ENCODE data around the gene RUNX1.

DNA sequence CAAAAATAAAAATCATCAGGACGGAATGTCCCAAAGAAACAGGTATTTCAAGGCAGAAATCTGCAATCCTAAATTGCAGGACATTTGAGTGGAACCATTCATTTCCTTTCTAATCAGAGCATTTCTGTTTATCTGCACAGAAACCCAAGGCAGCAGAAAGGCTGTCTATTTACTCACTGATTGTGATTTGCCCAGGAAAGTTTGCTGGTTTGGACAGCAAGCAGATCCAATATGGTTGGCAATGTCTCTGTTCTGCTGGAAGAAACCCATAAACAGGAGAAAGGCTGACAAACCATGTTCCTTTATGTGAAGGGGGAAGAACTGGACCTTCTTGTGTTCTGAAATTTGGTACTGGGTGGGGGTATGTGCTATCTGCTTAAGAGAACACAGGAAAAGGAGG, 260.2 kb downstream of the RUNX1 start:
- TF ChIP-seq, protein P1, sequence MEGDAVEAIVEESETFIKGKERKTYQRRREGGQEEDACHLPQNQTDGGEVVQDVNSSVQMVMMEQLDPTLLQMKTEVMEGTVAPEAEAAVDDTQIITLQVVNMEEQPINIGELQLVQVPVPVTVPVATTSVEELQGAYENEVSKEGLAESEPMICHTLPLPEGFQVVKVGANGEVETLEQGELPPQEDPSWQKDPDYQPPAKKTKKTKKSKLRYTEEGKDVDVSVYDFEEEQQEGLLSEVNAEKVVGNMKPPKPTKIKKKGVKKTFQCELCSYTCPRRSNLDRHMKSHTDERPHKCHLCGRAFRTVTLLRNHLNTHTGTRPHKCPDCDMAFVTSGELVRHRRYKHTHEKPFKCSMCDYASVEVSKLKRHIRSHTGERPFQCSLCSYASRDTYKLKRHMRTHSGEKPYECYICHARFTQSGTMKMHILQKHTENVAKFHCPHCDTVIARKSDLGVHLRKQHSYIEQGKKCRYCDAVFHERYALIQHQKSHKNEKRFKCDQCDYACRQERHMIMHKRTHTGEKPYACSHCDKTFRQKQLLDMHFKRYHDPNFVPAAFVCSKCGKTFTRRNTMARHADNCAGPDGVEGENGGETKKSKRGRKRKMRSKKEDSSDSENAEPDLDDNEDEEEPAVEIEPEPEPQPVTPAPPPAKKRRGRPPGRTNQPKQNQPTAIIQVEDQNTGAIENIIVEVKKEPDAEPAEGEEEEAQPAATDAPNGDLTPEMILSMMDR (IDR thresholded peaks at IDR 0.05): no peak
- TF ChIP-seq SIN3A (IDR thresholded peaks at IDR 0.05; ENCODE audit: borderline replicate concordance, low read depth, low read length): no peak
- no peak for TF ChIP-seq RFX5 (IDR thresholded peaks at IDR 0.05; ENCODE audit: low read length)
- TF ChIP-seq NRF1 (IDR thresholded peaks at IDR 0.05; ENCODE audit: low read depth, low read length): no peak
- no peak for TF ChIP-seq YY1 (IDR thresholded peaks at IDR 0.05; ENCODE audit: low read depth)
- TF ChIP-seq, protein P2, sequence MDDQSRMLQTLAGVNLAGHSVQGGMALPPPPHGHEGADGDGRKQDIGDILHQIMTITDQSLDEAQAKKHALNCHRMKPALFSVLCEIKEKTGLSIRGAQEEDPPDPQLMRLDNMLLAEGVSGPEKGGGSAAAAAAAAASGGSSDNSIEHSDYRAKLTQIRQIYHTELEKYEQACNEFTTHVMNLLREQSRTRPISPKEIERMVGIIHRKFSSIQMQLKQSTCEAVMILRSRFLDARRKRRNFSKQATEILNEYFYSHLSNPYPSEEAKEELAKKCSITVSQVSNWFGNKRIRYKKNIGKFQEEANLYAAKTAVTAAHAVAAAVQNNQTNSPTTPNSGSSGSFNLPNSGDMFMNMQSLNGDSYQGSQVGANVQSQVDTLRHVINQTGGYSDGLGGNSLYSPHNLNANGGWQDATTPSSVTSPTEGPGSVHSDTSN (IDR thresholded peaks at IDR 0.05): no peak
- TF ChIP-seq CHD2 (IDR thresholded peaks at IDR 0.05; ENCODE audit: low read length, partially characterized antibody): no peak
- TF ChIP-seq FOSL2 (IDR thresholded peaks at IDR 0.05; ENCODE audit: borderline replicate concordance, low read depth): no peak
- TF ChIP-seq EP300 (IDR thresholded peaks at IDR 0.05; ENCODE audit: borderline replicate concordance in 1 of 2, low read depth in 1 of 2, low read length in 1 of 2): no peak
- no peak for TF ChIP-seq TCF12 (IDR thresholded peaks at IDR 0.05)
- no peak for TF ChIP-seq FOXJ3 (CRISPR knock-in tag; IDR thresholded peaks at IDR 0.05)
- TF ChIP-seq, protein P3, sequence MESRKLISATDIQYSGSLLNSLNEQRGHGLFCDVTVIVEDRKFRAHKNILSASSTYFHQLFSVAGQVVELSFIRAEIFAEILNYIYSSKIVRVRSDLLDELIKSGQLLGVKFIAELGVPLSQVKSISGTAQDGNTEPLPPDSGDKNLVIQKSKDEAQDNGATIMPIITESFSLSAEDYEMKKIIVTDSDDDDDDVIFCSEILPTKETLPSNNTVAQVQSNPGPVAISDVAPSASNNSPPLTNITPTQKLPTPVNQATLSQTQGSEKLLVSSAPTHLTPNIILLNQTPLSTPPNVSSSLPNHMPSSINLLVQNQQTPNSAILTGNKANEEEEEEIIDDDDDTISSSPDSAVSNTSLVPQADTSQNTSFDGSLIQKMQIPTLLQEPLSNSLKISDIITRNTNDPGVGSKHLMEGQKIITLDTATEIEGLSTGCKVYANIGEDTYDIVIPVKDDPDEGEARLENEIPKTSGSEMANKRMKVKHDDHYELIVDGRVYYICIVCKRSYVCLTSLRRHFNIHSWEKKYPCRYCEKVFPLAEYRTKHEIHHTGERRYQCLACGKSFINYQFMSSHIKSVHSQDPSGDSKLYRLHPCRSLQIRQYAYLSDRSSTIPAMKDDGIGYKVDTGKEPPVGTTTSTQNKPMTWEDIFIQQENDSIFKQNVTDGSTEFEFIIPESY (IDR thresholded peaks at IDR 0.05; ENCODE audit: borderline replicate concordance, low read depth): no peak
- no peak for TF ChIP-seq RCOR1 (IDR thresholded peaks at IDR 0.05; ENCODE audit: low read length)
